Occipital lobe (tissue), 2 donors: ENCODE data around the gene PSMD11. TPM values are rescaled to one million over a fixed set of nuclear protein-coding genes. Genes with fewer than 3 reads are reported as not detected.
"Not testable (repeated sequence)": the region's sequence is repeated elsewhere in the genome, so short reads cannot be mapped to it uniquely, and the experiment has no call there.

ENCODE experiments used
- DNase-seq: peaks from one replicate; lab custom pipeline; 2025; lab: John Stamatoyannopoulos, UW
- total RNA-seq: library from RNA; depleted of rRNA; stranded (reverse); fragments of >200 nt; gene quantifications from one replicate; pipeline ENCODE4 v1.2.3, GENCODE V29; 2014

Gene PSMD11
- 53.2 TPM for total RNA-seq

DNA sequence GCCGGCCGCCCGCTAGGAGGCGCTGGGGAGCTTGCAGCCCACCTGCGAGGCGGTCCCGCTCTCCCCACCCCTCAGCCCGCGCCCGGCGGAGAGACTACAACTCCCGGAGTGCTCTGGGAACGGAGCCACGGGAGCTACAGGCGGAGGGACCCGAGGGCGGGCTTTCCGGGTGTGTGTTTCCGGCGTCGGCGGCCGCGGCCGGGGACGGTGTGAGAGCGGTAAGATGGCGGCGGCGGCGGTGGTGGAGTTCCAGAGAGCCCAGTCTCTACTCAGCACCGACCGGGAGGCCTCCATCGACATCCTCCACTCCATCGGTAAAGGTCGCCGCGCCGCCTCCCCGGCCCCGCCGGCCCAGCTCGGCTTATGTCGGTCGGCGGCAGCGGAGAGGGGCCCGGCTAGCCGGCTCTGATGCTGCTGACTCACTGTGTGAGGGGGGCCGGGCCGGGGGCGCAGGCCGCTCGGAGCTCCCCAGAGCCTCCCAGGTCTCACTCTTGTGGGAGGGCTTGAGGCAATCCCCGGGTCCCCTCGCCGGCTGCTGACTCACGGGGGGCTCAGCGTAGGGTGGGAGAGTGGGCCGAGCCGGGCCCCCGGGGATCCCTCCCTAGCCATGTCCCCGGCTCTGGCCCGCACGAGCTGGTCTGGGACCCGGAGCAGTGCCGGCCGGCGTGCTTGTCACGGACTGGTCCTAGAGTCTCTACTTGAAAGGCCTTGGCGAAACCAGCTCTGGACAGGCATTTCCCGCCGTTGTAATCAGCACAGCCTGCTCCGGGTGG is at the start of gene PSMD11:
PSMD11 (plus strand) TSS at position 210 of the 773 bp plus-strand sequence; CDS start at position 224, 14 bp downstream.
- DNase-seq: peak; percentile 96

DNA sequence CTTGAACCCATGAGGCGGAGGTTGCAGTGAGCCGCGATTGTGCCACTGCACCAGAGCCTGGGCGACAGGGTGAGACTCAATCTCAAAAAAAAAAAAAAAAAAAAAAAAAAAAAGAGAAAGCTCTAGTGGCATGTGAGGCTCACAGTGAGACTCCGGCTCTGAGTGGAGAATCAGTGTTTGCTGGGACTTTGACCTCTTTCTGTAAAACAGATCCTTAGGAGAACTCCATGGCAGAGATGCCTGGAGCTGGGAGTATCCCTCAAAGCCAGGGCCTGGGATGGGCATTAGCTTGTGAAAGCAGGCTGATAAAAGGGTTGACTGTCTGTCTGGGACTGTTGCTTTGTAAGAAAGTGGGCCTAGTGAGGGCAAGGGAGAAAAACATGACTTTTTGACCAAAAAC is 48.0 kb upstream of the PSMD11 start:
- DNase-seq: no peak

DNA sequence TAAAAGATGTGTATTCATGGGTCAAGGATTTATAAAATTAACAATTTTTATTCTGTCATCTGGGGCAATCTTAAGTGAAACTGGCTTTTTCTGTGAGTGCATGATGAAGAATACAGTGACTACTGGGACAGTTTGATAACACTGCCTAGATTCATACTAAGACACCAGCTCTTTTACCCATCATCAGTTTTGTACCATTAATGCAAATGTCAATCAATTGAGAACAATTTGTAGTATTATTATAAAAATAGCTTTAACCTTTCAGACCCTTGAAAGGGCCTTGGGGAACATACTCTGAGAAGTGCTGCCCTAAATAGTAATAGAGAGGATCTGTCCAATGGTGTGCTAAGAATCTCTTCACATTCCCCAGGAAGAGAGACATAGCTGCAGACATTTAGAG is 45.4 kb upstream of the PSMD11 start:
- no peak for DNase-seq

DNA sequence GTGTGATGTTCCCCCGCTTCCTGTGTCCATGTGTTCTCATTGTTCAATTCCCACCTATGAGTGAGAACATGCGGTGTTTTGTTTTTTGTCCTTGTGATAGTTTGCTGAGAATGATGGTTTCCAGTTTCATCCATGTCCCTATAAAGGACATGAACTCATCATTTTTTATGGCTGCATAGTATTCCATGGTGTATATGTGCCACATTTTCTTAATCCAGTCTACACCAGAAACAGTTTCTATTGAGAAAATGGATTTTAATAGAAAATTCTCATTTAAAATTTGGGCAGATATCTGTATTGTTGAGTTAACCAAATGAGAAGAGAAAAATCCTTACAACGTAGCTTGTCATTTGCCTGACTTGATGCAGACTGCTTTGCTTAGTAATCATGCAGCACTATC is 34.2 kb upstream of the PSMD11 start:
- DNase-seq: not testable (repeated sequence)

DNA sequence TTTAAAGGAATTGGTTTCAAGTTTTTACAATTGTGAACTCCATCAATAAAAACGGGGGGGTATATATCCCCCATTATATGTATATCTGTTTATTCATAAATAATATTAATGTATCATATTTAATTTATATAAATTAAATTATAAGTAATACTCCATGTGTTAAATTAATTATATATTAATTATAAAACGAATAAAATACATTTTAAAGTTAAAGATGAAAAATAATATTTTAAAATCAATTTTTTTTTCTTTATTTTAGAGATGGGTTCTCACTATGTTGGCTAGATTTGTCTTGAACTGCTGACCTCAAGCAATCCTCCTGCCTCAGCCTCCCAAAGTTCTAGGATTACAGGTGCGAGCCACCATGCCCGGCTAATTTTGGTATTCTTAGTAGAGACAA is 17.4 kb upstream of the PSMD11 start:
- no peak for DNase-seq

DNA sequence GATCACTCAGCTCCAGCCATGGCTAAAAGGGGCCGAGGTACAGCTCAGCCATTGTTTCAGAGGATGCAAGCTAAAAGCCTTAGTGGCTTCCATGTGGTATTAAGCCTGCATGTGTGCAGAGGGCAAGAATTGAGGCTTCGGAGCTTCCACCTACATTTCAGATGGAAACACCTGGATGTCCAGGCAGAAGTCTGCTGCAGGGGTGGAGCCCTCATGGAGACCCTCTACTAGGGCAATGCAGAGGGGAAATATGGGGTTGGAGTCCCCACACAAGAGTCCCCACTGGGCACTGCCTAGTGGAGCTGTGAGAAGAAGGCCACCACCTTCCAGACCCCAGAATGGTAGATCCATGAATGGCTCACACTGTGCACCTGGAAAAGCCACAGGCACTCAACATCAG is 14.7 kb upstream of the PSMD11 start:
- DNase-seq: no peak

DNA sequence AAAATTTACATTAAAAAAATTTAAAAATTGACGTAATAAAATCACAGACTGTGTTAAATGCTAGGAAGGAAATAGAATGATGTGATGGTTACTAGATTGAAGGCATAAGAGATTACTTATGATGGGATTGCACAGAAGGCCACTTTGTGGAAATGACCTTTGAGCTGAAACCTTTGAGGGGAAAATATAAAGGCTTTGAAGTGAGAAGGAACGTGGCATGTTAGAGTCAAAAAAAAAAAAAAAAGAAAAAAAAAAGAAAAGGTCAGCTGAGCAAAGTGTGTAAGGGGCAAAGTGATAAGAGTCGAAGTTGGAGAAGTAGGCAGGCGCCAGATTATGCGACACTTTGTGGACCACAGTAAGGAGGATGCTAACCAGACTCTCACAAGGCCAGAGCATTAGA is 3.6 kb upstream of the PSMD11 start:
- DNase-seq: no peak

DNA sequence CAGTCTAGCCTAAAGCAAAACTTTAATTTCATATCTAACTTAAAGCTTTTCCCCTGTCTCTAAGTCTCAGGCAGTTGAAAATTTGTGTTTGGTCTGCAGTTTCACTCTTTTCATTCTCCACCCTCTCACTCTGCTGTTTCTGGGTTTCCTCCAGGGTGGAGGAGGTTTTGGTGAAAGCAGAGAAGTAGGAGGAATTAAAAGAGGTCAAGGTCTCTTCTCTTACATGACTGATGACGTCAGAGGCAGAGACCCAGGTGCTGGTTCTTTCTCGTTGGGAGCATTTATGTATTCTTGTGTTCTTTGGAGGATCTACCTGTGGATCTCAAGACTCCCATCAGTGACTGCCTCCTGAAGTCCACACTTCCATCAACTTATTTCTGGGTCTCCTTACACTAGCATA is 2.4 kb upstream of the PSMD11 start:
- DNase-seq: no peak

DNA sequence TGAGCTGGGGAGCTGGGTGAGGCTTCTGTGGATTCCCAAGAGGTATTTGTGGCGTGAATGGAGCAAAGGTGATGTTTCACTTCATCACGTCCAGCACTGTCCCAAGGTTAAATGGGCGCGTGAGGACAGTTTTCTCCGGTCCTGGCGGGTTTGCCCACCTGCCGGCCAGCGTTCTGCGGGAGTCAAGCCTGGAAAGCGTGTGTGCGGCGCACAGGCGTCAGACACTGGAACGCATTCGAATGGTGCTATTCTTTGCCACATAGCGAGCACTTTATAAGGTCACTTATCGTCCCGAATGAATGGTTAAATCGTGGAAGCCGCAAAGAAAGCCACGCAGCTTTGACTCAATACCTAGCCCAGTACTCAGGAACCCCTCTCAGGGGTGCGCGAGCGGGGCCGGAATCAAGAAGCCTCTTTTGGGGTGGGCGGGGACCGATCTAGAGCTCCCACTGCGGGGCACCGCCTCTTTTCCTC is 446 bp upstream of the PSMD11 start:
- no peak for DNase-seq

DNA sequence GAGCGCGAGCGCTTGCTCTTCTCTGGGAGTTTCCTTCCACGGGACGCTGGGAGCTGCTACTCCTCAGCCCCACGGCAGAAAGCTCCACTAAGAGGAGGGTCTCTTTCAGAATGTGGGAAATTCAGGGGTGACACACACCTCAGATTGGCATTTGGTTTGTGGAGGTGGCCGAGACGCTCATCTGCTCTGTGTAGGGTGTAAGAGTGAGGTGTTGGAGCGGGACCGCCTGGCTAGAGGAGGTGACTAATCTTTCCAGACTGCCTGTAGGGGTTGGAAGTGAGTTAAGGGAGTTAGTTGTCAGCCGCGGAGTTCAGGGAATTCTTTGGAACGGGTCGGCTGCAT is 735 bp downstream of the PSMD11 start:
- peak; percentile 39 for DNase-seq

DNA sequence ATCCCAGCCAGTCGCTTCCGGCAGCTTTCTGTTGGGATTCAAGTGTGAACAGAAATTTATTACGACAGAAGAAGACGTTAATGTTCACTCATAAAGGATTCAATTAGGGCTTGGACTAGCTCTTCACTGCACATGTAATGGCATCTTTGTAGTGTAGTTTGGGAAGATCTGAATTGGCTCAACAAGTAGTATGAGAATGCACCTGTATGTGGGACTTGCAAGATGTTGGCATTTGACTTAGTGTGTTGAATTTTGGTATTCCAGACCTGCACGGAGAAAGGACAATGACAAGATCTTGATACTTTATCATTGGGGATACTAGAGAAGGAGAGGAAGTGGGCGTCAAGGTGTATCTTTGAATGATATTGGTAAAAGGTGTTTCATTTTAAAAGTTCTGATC is 1.2 kb downstream of the PSMD11 start:
- DNase-seq: no peak

DNA sequence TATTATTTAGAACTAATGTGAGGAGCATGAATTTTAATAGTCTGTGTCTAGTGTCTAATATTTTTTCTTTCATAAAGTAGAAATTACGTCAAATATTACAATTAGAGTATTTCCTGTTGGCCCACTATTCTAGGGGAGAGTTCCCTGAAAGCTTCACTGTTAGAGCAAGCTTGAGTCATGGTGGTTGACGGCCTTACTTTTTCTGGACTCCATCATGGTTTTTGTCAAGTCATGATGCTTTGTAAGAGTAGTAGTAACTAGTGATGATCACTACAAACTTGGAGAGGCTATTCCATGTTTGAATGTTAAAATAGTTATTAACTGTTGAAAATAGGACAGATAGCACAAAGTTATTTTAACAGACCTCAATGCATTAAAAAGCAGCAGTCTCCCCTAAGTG is 1.7 kb downstream of the PSMD11 start:
- DNase-seq: no peak

DNA sequence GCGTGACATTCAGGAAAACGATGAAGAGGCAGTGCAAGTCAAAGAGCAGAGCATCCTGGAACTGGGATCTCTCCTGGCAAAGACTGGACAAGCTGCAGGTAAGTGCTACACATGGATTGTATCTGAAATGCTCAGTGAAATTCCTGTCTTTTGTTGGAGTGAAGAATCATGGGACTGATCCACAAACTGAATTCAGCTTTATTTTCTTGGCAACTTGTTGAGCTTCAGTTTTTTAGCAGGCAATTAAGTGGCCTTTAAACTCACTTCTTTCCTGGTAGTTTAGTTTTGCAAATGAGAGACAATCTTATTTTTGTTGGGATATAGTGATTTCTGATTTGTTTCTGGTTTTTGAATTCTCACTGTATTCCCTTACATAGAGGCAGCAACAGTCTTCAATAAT is 2.6 kb downstream of the PSMD11 start:
- no peak for DNase-seq

DNA sequence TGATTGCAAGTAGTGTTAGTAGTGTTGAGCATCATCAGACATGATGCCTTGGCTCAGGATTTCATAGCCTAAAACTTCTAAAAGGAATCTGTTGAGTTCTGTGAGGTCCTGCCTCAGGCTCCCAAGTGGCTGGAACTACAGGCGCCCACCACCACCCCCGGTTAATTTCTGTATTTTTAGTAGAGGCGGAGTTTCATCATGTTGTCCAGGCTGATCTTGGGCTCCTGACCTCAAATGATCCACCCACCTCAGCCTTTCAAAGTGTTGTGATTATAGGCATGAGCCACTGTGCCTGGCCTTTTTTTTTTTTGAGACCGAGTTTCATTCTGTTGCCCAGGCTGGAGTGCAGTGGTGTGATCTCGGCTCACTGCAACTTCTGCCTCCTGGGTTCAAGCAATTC is 5.7 kb downstream of the PSMD11 start:
- DNase-seq: no peak

DNA sequence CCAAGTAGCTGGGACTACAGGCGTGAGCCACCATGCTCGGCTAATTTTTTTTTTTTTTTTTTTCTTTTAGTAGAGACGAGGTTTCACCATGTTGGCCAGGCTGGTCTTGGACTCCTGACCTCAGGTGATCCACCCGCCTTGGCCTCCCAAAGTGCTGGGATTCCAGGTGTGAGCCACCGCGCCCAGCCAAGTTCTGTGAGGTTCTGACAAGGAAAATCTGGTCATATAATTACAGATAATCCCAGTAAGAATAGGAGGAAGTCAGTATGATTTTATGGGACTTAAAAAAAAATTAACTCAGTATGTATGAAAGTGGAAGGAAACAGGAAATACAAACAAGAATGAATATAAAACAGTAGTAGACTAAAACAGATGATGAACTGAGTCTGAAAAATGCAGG is 6.1 kb downstream of the PSMD11 start:
- not testable (repeated sequence) for DNase-seq

DNA sequence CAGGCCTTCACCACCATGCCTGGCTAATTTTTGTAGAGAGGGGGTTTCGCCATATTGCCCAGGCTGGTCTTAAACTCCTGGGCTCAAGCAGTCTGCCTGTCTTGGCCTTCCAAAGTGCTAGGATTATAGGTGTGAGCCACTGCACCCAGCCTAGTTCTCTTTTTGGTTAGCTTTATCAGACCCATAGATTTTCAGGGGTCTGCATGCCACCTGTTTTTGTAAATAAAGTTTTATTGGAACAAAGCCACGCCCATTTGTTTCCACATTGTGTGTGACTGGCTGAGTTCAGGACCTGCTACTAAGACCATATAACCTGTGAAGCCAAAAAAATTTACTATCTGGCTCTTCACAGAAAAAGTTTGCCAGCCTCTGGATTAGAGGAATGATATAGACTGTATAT is 7.6 kb downstream of the PSMD11 start:
- DNase-seq: no peak

DNA sequence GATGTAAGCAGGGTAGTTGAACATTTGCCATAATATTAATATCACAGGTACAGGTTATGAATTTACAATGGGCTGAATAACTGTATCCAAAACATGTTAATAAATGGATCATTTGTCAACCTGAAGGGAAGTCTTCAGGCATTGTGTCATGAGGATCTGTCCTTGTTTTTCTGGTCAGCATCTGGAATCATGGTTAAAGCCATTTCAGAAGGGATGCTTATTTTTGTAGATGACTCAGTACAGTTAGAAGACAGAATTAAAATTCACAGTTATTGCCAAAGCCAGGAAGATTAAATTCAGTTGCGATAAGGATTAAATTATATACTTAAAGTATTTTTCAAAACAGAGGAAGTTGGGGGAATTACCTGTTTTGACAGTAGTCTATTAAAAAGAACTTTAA is 8.0 kb downstream of the PSMD11 start:
- DNase-seq: no peak

DNA sequence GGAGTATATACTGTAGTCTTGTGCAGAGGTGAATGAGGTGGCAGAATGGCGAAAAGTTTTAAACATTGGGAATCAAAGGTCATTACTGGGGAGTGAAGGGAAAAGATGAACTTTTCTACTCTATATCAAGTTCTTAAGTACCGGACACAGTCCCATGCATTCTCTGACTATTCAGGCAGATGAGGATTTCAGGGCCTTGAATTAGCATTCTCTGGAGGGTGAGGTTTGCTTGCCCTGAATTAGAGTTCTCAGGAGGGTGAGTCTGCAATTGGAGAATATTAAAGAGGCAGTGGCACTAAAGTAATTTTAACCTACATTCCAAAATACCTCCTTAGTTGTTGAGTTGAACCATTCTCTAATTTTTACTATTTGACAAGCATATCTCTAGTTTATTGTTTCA is 9.1 kb downstream of the PSMD11 start:
- DNase-seq: no peak

DNA sequence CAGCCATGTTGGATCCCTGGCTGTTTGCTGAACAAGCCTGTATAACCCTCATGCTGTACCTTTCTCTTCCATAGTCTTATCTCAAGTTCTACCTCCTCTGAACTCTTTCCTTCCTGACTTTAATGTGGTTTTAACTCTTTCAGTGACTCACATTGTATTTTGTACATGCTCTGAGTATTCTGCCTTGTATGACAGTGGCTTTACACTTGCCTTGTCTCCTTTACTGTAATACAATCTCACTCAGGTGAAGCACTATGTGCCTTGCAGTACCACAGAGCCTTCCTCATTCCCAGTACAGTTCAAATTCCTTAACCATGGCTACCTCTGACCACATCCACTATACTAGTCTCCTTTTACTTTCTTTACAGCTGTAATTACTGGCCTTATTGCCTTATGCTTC is 14.1 kb downstream of the PSMD11 start:
- DNase-seq: no peak

DNA sequence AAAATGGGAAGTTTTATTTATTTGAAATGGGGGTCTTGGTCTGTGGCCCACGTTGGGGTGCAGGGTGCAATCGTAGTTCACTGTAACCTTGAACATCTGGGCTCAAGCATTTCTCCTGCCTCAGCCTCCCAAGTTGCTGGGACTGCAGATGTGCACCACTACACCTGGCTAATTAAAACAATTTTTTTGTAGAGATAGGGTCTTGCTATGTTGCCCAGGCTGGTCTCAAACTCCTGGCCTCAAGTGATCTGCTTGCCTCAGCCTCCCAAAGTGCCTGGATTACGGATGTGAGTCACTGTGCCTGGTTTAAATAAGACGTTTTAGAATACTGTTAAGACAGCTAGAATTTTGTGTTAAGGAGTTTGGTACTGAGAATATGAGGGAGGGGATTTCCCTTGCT is 15.7 kb downstream of the PSMD11 start:
- DNase-seq: no peak

DNA sequence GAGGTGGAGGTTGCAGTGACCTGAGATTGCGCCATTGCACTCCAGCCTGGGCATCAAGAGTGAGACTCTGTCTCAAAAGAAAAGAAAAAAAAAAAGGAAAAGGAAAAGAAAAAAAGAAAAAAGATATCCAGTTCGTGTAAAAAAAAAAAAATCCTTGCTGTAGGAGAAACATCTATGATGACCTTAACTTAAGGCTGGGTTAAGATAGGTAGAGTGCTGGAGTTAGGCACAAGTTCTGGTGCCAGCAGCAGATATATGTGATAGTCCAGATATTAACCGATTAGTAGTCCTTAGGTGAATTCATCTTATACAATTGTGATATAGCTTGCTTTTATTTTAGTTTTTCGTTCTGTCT is 17.2 kb downstream of the PSMD11 start:
- DNase-seq: no peak

DNA sequence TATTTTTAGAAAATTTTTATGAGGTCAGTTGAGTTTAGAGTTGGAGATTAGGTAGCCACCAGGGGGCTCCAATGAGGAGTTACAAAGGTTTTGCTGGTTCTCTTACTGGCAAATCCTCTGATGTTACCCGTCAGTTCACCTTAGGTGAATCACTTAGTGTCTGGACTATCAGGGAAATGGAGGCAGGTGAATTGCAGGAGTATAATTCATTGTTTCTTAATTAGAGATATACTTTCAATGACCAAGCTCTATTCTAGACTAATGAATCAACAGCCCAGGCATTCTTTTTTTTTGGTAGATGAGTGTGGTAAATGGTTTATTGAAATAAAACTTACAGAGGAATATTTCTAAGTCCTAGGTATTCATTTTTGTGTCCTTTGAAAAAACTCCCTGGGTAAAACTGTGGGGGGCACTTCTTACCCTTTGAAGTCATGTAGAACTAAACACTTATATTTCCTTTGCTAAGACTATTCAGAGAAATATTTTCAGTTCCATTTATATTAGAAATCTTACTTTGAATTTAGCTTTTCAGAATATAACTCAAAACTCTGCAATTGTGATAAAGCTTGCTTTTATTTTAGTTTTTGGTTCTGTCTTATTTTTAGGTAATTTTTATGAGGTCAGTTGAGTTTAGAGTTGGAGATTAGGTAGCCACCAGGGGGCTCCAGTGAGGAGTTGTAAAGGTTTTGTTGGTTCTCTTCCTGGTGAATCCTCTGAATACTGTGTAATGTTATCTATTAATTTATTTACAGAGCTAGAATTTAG is 17.7 kb downstream of the PSMD11 start:
- no peak for DNase-seq

DNA sequence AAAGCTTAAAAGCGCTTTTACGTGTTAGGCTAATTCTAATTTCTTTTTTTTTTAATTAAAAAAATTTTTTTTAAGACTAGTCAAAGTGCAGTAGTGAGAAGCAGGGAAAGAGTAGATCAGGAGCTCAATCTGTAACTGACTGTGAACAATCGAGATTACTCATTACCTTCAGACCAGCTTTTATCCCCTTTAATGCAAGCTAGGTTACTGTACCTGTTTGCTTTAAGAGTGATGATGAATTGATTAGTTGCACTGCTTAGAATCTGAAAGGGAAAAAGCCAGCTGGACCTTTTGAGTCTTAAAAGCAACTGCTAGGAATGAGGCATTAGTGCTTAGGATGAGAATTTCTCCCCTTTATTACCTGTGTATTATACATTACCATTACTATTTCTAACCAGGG is 19.0 kb downstream of the PSMD11 start:
- DNase-seq: no peak
